NCI-H82 treated with DMSO at 0.1 percent for 48 hours (cell line): Measurements from ENCODE around the gene WDR20.

Experiments
- DNase-seq: peaks from one replicate; lab custom pipeline; 2025; ENCODE audit not compliant: unreplicated experiment; lab: John Stamatoyannopoulos, UW

WDR20 gene

GRCh38 chr14:102196039-102196901 lies 56.6 kb downstream of the WDR20 start:
- DNase-seq: peak; percentile 61

- no peak for DNase-seq
Measured at GRCh38 chr14:102196902-102197230, 57.2 kb downstream of the WDR20 start.

GRCh38 chr14:102197317-102197853 lies 57.7 kb downstream of the WDR20 start:
- DNase-seq: no peak

GRCh38 chr14:102200690-102201352 lies 61.1 kb downstream of the WDR20 start:
- no peak for DNase-seq

GRCh38 chr14:102201353-102201738 lies 61.6 kb downstream of the WDR20 start:
- DNase-seq: no peak

- no peak for DNase-seq
Measured at GRCh38 chr14:102201776-102202175, 62.1 kb downstream of the WDR20 start.

GRCh38 chr14:102202944-102203343 lies 63.2 kb downstream of the WDR20 start:
- DNase-seq: no peak

- DNase-seq: no peak
Measured at GRCh38 chr14:102203382-102203781, 63.7 kb downstream of the WDR20 start.

GRCh38 chr14:102205560-102205959 lies 65.9 kb downstream of the WDR20 start:
- no peak for DNase-seq

- no peak for DNase-seq
Measured at GRCh38 chr14:102206918-102207317, 67.2 kb downstream of the WDR20 start.

GRCh38 chr14:102207831-102208365 lies 68.2 kb downstream of the WDR20 start:
- DNase-seq: no peak

- DNase-seq: no peak
Measured at GRCh38 chr14:102208741-102209140, 69.0 kb downstream of the WDR20 start.

- no peak for DNase-seq
Measured at GRCh38 chr14:102209224-102209966, 69.7 kb downstream of the WDR20 start.

GRCh38 chr14:102210421-102211042 lies 70.8 kb downstream of the WDR20 start:
- DNase-seq: no peak

GRCh38 chr14:102211240-102211639 lies 71.5 kb downstream of the WDR20 start:
- no peak for DNase-seq

GRCh38 chr14:102212356-102212755 lies 72.7 kb downstream of the WDR20 start:
- no peak for DNase-seq

GRCh38 chr14:102212845-102213244 lies 73.1 kb downstream of the WDR20 start:
- no peak for DNase-seq

GRCh38 chr14:102213470-102213869 lies 73.8 kb downstream of the WDR20 start:
- no peak for DNase-seq

GRCh38 chr14:102213984-102214658 lies 74.4 kb downstream of the WDR20 start:
- DNase-seq: no peak

- no peak for DNase-seq
Measured at GRCh38 chr14:102215071-102215470, 75.4 kb downstream of the WDR20 start.
